ENCODE results near the gene BEND7.

DNA sequence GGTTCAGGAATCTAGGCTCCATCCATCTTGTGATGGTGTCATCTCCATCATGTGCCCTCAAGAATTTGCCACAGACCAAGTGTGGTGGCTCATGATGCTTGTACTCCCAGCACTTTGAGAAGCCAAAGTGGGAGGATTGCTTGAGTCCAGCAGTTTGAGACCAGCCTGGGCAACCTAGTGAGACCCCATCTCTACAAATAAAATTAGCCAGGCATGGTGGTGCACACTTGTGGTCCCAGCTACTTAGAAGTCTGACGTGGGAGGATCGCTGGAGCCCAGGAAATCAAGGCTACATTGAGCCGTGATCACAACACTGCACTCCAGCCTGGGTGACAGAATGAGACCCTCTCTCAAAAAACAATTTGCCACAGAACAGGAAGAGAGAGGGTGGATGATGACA, 127.7 kb downstream of the BEND7 start:
- TF ChIP-seq POLR2A (IDR thresholded peaks at IDR 0.05; ENCODE audit: low read depth, low read length) (no peak), POLR2AphosphoS5 (IDR thresholded peaks at IDR 0.05; ENCODE audit: low read depth, low read length) (no peak)
